NCI-H146 (cell line): Measurements from ENCODE around the gene SAC3D1.

Experiments used
- DNase-seq: peaks from one replicate; lab custom pipeline; 2025; lab: John Stamatoyannopoulos, UW

Gene SAC3D1

GRCh38 chr11:65026810-65027209, 14.2 kb upstream of the SAC3D1 start:
- no peak for DNase-seq

GRCh38 chr11:65027213-65028067, 13.6 kb upstream of the SAC3D1 start, which contains the start of gene SNX15:
SNX15 (plus strand) TSS chr11:65027439; CDS start chr11:65027538, 99 bp downstream.
- peak; percentile 97 for DNase-seq

- DNase-seq, result no peak
These were observed 8.8 kb upstream of the SAC3D1 start for GRCh38 chr11:65032216-65032615.

DNA sequence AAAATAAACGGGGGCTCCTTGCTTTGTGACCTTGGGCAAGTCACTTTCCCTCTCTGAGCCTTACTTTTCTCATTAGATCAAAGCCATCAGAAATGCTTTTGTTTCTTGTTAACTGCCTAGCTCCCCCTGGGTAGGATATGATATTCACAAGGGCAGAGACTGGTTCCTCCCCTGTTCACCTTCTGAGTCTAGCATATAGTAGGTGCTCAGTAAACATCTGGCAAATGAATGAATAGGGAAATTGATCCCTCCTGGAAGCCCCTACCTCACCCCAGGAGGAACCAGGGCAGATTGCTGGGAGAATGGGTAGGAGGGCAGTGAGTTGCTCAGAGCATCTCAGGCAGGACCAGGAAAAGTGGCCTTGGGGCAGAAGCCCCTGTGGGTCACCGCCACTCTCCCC, 6.6 kb upstream of the SAC3D1 start:
- DNase-seq, result no peak

DNA sequence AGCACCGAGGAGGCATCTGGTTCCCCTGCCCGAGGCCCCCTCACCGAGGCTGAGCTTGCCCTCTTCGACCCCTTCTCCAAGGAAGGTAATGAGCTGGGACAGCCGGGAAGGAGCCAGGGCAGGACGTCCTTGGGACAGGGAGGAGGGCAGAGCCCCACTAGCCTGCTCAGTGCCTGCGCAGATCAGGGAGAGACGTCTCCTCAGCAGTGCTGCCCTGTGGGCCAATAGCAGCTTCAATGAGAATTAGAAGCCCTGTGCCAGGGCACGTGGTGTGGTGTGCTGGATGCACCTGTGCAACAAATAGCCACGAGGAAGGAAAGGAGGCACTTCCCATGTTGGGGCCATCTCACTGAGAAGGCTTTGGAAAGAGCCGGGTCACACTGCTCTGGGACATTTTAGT, 5.4 kb upstream of the SAC3D1 start:
- no peak for DNase-seq

DNA sequence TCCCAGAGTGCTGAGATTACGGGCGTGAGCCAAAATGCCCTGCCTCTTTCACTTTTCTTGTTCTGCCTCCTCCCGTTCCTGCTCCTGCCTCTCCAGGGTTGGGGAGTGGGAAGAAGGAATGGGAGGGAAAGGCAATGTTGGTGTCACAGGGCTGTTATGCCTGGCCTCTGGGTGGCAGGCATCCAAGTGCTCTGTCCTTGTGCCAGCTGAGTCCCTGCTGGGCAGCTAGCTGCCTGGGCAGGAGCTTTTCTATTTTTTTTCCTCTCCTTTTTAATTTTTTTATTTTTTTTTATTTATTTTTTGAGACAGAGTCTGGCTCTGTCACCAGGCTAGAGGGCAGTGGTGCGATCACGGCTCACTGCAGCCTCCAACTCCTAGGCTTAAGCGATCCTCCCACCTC, 4.1 kb upstream of the SAC3D1 start:
- no peak for DNase-seq

- no peak for DNase-seq
These were observed 527 bp upstream of the SAC3D1 start for GRCh38 chr11:65040520-65040846.

GRCh38 chr11:65042891-65043290, 1.9 kb downstream of the SAC3D1 start:
- no peak for DNase-seq

DNA sequence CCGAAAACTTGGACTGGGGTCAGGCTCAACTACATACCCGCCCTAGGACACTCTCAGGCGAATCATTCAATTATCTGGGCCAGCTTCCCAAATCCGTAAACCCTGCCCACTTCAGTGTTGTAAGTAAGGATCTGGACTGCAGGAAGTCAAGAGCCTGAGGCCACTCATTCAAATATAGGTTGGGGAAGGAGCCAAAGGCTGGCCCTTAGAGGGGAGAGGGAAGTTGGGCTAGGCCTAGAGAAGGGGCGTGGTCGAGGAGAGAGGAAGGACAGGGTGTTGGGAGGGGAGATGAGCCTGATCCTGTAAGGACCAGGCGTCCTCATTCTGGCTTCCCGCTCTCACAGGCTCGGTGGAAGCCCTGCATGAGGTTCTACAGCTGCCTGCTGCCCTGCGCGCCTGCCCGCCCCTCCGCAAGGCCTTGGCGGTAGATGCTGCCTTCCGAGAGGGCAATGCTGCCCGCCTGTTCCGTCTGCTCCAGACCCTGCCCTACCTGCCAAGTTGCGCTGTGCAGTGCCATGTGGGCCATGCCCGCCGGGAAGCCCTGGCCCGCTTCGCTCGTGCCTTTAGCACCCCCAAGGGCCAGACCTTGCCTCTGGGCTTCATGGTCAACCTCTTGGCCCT, 3.0 kb downstream of the SAC3D1 start:
- DNase-seq, result no peak

DNA sequence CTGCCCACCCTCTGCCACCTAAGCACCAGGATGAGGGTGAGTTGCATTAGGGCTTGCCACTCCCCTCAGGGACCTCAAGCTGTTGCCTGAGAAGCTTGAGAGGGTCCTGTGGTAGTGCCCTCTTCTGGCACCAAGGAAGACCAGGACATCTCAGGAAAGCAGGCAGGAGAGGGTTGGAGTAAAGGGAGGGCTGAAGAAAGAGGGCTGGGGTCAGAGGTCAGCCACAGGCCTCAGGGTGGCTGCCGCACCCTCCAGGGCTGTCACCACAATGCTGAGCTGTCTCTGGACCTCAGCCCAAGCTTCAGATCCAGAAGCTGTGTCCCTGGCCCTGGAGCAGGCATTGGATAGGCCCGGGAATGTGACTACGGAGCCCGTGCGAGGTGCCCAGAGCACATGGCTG, 4.1 kb downstream of the SAC3D1 start:
- DNase-seq, result no peak

DNA sequence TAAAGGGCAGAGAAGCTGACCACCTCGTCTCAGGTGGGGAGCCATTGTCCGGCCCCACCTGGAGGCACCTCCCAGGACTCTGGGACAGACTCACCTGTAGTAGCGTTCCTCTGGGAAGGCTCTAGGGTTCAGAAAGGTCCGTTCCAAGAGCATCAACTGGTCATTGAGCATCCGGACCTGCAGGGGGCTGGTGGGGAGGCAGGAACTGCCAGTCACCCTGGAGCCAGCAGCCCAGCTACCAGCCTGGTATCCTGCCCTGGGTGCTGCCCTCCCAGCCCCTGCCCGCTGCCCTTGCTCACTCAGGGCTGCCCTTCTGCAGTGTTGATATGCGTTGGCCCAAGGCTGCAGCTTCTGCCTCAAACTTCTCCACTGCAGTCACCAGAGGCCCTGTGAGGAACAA, 4.7 kb downstream of the SAC3D1 start:
- no peak for DNase-seq

GRCh38 chr11:65047581-65048422, 6.8 kb downstream of the SAC3D1 start:
- DNase-seq, result no peak

- no peak for DNase-seq
These were observed 10.4 kb downstream of the SAC3D1 start for GRCh38 chr11:65051398-65051858.

DNA sequence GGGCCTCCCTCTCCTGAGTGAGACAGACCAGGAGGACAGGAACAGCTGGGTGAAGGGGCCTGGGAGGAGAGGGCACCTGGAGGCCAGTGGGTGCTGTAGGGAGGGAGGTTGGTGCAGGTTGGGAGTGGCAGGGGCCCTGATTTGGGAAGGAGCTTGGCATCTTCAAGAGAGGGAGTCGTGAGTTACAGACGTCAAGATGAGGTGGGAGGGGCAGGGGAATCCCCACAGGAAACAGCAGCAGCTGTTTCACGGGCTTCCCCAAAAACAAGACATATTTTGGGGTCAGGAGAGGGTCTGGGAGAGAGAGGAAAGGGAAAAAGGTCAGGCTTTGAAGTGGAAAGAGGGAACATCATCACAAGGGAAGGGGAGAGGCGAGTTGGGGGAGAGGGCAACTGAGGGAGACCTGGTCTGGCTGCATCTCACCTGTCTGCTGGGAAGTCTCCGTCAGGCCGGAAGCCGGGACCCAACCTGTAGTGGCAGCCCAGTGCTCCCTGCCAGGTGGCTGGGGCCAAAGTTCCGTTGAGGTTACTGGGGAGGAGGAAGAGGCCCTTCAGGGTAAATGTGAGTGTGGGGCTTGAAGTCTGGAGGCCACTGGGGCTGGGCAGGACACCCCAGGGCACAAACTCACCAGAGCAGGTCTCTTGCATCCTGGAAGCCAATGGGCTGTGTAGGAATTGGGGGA, 13.0 kb downstream of the SAC3D1 start:
- no peak for DNase-seq

DNA sequence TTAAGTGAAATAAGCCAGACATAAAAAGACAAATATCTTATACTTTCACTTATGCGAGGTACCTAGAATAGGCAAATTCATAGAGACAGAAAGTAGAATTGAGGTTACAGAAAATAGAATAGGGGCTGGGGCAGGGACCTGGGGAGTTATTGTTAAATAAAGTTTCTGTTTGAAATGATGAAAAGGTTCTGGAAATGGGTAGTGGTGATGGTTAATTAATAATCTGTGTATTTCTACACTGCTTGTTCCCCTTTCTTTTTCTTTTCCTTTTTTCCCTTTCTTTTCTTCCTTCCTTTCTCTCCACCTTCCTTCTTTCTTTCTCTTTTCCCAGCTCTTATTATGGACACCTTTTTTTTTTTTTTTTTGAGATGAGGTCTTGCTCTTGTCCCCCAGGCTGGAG, 14.5 kb downstream of the SAC3D1 start:
- DNase-seq, result no peak

DNA sequence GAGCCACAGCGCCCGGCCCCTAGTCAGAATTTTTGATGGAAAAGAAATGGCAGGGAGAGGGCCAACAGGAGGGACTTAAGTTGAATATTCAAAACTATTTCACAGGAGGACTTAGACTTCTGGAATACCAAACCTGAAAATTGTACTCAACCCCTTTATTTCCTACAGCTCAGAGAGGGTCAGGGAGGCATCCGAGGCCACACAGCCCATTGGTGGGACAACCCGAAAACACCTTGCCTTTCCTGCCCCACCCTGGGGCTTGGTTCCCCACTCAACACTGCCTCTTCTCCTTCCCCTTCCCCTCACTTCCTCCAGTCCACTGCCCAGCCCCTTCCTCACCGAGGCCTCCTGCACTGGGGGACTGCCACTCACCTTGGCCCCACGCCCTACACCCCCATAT, 16.0 kb downstream of the SAC3D1 start:
- DNase-seq, result no peak

- DNase-seq, result no peak
These were observed 16.5 kb downstream of the SAC3D1 start for GRCh38 chr11:65057526-65057925.

- peak; percentile 92 for DNase-seq
These were observed 17.0 kb downstream of the SAC3D1 start for GRCh38 chr11:65058012-65058411.

DNA sequence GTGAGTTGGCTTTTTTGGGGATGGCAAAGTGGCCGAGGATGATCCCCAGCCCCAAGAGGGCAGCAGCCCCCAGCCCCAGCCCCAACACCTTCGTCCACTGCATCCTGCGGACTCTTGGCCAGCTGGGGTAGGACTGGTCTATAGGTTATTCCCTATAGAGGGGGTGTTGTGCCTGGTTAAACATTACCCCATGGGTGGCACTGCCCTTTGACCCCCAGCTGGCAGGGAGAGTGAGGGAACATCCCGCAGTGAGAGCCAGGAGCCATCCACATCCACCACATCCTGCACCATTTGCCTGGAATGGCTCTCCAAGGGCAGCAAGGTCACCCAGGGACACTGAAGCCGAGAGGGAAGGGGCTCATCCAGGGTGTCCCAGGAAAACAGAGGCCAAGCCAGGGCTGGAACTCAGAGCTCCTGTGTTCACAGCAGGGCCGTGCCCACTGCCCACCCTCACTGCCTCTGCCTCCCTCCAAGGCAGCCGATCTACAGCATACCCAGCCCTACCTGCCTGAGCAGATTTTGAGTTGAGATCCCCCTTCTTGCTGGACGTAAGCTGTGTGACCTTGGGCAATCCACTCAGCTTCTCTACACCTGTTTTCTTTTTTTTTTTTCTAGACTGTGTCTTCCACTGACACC, 17.5 kb downstream of the SAC3D1 start, which contains the start of gene NAALADL1:
TSS of gene NAALADL1 (minus strand) at position 135 of the 636 bp plus-strand sequence. CDS start at position 103, 32 bp downstream.
- peak; percentile 75 for DNase-seq

DNA sequence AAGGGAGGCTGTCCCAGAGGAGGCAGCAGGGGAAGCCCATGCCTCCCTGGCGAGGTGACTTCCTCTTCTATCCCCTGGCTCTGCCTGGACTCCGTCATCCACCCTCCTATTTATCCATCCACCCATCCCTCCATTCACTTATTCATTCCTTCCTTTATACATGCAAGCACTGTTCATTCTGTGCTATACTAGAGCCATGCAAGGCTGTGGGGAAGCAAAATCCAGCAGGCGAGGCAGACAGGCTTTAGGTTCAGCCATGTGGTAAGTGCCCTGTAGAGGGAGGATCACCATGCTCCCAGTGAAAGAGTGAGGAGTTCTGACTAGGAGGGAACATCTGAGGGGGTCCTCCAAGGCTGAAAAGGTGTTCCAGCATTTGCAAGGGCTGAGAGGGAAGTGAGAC, 18.5 kb downstream of the SAC3D1 start:
- DNase-seq, result no peak
